ENCODE measurements around the gene MTTP.

MTTP gene

DNA sequence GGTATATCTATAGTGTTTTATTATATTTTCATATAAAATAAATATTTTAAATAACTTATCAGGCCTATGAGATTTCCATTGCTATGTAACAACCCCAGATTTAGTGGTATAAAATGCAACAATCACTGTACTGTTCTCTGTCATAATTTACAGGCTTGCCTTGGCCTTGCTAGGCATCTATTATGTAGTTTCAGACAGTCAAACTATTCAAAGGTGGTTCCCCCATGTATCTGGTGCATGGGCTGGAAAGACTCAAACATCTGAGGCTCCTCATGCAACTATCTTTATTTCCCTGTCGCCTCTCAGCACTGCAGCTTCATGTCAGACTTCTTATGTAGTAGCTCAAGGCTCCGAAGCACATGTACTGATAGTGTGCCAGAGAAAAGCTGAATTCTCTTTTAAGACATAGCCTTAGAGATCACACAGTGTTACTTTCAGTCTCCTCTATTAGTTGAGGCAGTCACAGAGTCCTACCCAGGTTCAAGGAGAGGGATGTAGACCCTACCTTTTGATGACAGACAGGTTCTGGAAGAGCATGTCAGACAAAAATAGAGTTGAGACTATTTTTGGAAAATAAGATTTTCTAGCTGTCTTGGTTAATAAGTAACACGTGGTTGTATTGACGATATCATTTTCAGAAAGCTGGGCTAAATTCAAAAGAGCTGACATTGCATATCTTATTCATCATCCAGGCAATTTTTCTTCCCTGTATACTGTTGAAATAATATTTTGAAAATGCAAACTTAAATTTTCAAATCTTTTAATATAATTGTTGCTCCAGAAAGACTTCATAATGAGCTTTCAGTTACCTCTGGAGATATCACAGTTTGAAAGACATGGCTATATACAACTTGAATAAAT is 19.4 kb downstream of the MTTP start:
- DNase-seq (ENCODE audit: low spot score) = no peak

GRCh38 chr4:99594818-99595217 is 20.2 kb downstream of the MTTP start:
- no peak for DNase-seq (ENCODE audit: low spot score)

GRCh38 chr4:99606716-99607115 is 32.1 kb downstream of the MTTP start:
- DNase-seq (ENCODE audit: low spot score) = no peak

DNA sequence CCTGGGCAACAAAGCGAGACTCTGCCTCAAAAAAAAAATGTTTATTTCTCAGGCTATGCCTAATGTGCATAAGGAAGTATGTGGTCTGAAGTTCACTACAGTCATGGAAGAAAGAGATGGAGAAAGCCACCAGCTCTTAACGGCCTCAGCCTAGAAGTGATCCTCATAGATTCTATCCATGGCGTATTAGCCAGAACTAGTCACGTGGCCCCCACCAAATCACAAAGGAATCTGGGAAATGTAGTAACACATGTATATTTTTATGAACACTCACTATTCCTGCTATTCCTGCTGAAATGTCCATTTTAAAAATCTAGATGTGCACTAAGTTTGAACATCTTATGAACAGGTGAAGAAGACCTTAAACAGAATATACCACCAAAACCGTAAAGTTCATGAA is 33.8 kb downstream of the MTTP start:
- no peak for DNase-seq (ENCODE audit: low spot score)

DNA sequence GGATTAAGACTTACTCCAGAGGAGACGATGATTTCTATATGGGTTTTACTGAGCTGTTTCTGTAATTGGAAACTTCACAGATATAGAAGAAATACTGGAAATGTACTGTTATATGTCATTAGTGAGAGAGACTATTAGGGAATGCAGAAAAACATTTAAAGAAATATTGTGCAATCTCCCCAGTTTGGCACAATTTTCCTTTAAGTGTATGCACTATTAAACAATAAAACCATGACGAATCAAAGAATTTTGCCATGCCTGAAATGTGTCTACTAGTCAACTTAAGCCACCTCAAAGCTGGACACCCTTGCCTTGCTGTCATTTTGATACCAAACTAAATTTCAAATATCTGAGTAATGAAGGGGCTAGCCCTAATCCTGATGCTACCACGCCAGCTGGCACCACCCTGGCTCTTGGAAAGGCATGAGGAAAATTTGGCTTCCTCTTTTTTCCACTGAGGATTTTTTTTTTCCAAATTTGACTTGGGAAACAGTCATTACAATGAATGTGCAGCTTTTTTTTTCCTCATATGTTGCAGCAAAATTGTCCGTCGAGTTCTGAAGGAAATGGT is 36.1 kb downstream of the MTTP start:
- no peak for DNase-seq (ENCODE audit: low spot score)

- no peak for DNase-seq (ENCODE audit: low spot score)
Observed at GRCh38 chr4:99612281-99612680, 37.7 kb downstream of the MTTP start.

- no peak for DNase-seq (ENCODE audit: low spot score)
Observed at GRCh38 chr4:99612704-99613103, 38.1 kb downstream of the MTTP start.

DNA sequence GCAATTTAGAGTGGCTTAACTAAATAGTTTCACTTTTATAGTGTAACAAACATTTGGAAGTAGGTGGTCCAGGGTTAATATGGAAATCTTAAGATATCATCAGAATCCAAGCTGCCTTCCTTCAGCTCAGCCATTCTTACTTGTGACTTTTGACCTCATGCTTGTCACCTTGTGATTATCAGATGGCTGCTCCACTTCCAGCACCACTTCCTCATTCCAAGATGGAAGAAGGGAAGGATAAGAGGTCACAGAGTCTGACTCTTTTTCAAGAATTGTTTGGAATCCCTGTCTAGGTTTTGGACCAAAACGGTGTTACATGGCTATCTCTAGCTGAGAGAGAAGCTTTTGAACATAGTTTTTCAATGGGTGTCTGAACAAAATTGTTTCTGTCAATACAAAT is 39.9 kb downstream of the MTTP start:
- DNase-seq (ENCODE audit: low spot score) = no peak

- DNase-seq (ENCODE audit: low spot score) = no peak
Observed at GRCh38 chr4:99615170-99615820, 40.7 kb downstream of the MTTP start.

DNA sequence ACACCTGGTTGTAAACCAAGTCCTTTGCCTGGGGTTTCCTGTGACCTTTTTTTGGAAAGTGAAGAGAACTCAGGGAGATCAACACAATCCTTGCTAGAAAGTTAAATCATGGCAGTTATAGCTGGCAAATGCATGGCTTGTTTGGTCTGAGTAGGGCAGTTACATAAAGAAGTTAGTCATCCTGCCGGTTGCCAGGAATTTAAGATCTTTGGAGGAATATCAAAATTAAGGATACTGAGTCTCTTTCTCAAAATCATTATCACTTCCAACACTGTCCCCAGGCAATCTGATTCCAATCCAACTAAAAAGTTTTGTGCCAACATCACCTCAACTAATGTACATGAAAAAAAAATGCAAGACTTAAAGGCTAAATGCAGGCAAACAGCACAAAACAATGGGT is 42.8 kb downstream of the MTTP start:
- DNase-seq (ENCODE audit: low spot score) = no peak

DNA sequence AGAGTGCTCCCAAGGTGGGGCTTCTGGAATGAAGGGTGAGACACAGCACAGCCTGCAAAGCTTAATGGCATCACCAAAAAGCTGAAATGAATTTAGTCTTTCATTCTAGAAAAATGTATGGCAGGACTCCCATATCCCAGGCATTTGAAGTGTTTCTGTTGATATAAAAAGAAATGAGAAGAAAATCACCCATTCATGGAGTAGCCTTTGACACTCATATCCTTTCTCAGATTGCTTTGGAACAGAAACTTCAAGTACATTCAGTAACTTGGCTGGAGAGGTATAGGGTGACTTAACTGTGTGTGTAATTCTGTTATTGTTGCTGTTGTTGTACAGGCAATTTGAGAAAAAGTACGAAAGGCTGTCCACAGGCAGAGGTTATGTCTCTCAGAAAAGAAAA is 47.7 kb downstream of the MTTP start:
- DNase-seq (ENCODE audit: low spot score) = no peak

- no peak for DNase-seq (ENCODE audit: low spot score)
Observed at GRCh38 chr4:99624141-99624719, 49.6 kb downstream of the MTTP start.

- DNase-seq (ENCODE audit: low spot score) = no peak
Observed at GRCh38 chr4:99625369-99625768, 50.7 kb downstream of the MTTP start.

GRCh38 chr4:99628040-99628439 is 53.4 kb downstream of the MTTP start:
- DNase-seq (ENCODE audit: low spot score) = no peak

DNA sequence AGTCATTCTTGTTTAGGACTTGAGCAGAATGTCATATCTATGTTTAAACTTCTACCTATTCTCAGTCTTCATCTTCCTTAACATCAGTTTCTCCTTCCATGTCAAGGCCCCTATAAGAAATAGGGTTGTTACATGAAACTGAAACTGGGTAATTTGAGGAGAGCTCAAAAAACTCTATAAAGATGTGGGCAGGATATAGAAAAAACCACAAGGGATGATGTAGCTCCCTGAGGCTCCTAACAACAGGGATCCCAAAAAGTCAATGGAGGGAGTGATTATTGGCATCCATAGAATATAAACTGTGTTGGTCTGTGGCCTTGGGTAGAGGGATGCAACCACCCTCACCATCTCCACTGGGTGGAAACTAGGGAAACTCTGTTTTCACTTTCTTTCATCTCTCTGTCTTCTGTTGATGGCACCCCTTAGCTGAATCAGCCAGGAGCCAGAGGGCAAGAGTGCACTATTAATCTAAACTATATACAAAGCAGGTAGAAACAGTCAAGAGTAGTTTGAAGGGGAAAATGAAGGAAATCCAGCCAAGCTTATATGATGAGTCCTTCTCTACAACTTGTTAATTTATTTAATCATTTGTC is 55.4 kb downstream of the MTTP start:
- DNase-seq (ENCODE audit: low spot score) = no peak

DNA sequence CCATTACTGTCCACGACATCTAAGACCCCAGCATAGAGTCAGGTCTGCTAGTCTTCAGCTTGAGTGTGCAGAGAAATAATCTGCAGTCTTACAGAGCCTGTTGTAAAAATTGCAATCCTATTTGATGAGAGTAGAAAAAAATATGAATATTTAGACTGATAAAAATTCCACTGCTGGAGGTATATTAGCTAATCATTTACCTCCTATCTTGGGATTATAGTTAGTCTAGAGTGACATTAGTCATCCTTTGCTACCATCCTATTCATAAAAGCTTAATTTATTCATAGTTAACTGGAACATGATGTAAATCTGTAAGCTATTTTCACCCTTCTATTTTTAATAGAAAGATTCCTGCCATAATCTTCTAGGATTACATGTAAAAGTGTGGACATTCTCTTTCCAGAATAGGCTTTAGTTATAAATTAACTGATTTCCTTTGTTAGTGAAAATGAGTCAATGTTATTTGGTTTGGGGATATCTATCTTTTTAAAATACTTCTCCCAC is 56.3 kb downstream of the MTTP start:
- no peak for DNase-seq (ENCODE audit: low spot score)

DNA sequence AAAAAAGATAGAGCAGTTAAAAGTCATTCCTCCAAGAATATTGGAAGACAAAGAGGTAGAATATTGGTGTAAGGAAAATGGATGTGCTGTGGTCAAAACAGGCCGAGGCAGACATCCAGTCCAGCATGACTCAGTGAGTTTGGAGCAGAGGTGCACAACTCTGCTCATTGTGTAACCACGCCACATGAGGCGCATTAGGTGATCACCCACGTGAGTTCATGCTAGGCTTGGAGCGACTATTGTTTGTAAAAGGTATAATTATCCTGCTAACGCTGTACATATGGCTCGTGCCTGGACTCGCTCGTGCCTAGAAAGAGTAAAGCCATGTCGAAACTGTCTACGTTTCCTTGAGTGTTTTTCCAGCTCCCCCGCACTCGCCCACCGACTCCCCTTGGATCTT is 59.1 kb downstream of the MTTP start:
- DNase-seq (ENCODE audit: low spot score) = no peak

- no peak for DNase-seq (ENCODE audit: low spot score)
Observed at GRCh38 chr4:99634742-99635360, 60.2 kb downstream of the MTTP start.

DNA sequence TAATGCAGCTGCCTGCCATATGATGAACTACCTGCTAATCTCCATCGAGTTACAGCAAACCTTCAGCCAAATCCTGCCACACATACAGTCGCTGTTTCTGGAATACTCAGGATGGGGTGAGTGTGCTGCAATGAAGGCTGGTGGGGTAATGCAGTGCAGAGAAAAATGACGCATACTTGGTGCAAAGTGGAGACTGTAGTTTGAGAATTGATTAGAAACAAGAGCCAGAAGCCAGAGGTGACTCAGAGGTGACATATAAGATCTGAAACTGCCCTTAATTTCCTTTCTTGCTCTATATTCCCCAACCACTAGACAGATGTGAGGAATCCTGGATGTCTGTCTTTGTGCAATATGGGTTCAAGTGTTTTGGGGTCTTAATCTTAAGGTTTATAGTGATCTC is 61.0 kb downstream of the MTTP start:
- DNase-seq (ENCODE audit: low spot score) = no peak

- no peak for DNase-seq (ENCODE audit: low spot score)
Observed at GRCh38 chr4:99636422-99636821, 61.8 kb downstream of the MTTP start.

DNA sequence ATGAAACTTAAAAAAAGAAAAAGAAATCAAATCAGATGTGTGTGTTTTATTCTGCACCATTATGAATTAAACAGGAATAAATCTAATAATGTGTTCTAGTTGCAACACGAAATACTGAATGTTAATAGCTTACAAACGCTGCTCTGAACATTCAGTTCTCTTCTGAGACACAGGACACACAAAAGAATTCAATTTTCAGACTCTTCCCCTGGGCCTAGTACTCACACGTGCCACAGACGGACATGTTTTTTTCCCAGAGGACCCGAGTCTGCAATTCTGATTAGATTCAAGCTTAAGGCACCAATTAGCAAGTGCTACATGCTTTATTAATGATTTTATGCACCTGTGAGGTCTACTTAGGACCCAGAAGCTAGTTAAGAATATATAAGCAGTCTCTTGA is 62.5 kb downstream of the MTTP start:
- DNase-seq (ENCODE audit: low spot score) = no peak

DNA sequence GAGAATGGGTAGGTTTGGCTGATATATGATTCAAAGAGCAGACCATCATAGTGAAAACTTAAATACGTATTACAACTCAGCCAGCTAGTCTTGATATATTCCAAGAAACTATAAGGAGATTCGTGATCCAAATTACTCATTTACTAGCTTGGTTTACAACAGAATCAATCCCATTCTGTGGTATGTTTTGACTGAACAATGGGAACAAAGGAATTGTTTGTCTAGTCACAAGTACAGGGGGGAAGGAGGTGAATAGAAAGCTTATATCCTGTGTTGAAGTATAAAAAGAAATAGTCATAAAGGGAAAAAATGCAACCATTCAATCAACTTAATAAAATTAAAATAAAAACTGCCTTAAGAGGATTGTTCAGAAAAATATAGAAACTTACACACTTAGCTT is 66.1 kb downstream of the MTTP start:
- no peak for DNase-seq (ENCODE audit: low spot score)
